HG03457 (cell line): ENCODE results near the gene CHSY1.

Experiments
- ATAC-seq: cut with Tn5 transposase; IDR thresholded peaks from one replicate; pipeline ENCODE4 v1.9.1; 2021; ENCODE audit warnings: moderate number of reproducible peaks; ENCODE audit not compliant: unreplicated experiment

Gene CHSY1

DNA sequence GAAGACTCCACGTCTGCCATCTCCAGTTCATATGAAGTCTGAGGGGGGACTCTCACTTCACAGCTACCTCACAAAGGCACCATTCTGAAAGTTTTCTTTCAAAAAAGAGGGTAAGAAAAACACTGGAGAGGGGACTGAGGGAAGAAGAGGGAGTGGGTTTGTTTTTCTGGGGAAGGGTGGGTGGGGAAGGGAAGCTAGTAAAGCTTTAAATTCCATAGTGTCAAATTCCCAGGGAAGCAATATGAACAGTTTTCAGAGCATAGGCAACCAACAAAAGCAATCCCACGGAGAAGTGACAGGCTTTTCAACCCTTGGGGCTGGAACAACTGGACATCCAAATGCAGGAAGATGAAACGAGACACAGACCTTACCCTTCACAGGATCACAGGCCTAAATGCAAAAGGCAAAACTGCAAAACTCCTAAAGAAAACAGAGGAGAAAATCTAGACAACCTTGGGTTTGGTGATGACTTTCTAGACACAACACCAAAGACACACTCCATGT, 61.7 kb downstream of the CHSY1 start:
- no peak for ATAC-seq

DNA sequence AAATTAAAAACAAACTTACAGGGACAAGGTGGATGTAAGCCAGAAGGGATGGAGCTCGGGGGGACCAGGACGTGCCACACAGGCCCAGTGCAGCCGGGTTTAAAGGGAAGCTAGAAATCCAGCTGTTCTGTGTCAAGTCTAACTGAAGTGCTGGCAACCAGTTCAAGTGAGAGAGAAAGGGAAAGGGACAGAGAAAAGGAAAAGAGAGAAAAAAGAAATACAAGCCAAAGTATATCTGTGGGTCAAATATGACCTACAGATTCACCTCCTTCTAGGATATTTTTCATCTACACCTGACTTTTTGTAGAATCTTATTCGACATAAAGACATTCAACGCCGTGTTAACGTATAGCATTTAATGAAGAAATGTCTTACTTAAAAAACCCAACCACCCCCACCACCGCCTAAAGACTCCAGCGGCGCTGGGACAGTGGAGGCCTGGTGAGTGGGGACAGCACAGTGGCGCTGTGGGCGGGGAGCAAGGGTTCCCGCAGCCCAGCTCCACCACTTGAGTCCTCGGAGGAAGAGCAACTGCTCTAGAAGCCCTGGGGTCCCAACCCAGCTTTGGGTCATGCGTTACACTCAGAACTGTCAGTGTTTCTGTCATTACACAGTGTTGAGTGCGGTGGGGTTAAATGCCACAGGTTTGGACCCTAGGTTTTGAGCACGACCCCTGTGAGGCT, 62.3 kb downstream of the CHSY1 start:
- no peak for ATAC-seq

DNA sequence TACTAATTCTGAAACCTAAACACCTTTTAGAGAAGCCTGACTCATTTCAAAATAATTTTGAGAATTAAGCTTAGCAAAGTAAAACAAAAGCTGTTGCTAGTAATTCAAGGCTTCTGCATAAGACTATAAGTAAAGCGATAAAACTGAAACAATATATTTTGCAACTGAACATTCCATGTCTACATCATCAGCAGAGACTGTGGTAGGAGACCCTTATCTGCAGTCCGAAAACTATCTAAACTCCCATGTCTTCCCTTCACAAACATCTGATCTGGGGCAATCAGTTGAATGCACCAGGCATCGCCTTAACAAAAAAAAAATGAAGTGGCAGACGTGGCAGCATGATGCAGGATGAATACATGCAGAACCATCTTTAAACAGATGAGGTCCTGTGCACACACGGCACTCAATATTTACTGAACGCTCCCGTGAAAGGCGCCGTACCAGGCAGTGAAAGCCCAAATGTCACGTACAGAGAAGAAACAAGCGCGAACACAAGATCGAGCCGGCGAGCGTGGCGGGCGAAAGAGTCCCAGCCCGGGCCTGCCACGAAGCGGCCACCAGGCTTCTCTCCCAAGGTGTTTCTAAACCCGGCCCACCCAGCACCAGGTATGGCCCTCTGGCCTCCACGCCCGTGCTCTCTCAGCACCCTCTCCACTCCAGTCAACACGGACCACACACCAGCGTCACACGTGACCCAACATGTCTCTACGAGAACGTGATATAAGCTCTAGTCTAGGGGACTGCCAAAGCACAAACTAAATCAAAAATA, 63.0 kb downstream of the CHSY1 start:
- ATAC-seq: no peak

DNA sequence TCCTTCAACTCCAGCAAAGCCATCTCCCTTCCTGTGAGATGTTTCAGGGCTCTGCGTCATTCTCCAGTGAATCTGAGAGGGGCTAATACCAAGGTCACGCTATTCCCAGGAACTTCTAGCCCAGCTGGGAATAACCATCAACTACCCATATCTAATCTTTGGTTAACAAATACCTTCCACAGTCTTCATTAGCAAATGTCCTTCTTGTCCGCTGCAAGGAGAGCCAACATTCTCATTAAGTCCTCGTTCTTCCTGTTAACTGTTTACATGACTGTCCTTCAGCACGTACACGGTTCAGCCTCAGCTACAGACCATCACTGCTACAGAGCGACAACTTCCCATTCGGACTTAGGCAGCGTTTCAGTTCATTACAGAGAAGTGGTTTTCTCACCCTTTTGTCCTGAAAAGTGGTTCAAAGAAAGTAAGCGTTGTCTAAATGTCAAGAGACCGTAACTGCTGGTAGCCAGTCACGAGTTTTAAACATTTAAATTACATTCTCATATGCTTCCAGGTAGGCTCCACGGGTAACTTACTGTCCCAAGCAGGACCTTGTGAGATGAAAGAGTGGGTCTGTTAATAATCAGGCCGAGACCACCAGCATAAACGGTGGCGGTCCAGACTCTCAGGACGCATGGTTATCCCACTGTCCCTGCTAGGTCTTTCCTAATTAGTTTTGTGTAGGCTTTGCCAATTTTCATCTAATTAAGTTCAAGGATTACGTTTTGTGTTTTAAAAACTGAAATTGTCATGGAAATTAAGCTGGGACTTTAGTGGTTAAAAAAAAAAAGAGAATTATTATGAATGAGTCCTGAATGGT, 63.8 kb downstream of the CHSY1 start:
- ATAC-seq: no peak

DNA sequence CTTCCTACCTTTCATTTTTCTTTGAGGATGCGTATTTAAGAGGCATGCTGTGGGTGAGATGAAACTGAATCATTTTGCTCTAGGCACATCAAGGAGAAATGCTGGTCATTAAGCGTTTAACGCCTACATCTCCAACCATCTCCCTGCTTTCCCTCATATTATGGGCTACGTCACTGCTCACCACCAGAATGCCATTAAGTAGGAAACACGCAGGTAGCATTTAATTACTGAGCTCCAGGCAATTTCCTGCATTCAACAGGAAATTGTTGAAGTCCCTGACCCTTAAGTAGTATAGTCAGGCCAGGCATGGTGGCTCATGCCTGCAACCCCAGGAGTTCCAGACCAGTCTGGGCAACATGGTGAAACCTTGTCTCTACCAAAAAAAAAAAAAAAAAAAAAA, 66.1 kb downstream of the CHSY1 start:
- ATAC-seq: no peak

DNA sequence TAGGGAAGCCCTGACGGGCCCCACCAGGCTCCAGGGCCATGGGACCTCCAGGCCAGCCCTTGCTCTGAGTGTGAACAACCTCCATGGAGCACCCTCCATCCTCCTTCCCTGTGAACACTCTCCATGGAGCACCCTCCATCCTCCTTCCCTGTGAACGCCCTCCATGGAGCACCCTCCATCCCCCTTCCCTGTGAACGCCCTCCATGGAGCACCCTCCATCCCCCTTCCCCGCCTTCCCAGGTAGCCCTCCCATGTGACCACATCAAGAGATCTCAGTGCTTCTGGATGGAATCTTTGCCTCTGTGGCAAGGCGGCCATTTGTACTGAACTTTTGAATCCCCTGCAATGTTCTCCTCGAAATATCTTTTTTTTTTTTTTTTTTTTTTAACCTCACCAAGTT, 66.5 kb downstream of the CHSY1 start:
- ATAC-seq: no peak

DNA sequence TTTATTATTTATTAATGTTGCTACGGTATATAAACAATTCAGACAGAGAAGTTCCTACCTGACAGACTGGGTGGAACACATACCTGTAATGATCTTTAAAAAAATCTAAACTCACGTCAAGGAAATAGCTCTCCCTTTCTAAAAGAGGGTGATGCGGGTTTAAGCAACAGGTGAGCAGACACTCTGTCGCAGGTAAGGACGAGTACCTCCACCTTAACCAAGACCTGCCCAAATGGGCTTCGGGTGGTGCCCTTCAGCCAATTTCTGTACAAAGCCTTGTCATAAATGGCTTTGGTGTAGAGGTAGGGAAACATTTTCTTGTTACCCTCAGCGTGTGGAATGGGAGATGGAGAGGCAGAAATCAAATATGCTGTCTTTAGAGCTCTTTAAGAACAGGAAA, 67.0 kb downstream of the CHSY1 start:
- no peak for ATAC-seq

DNA sequence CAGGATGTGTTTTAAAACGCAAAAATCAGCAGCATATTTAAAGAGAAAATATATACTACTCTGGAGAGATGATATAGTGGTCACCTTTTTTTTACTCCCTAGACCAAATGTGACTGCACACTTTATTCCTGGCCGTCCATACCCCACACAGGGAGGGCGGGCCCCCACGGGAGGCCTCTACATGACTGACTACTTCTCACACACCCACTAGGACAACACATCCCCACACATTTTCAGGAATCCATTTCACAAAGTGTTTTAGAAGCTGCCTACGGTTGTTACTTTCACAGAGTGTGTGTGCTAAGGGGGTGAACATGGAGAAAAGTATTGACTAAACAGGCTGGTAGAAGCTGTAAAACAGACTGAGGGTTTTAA, 67.9 kb downstream of the CHSY1 start:
- no peak for ATAC-seq

DNA sequence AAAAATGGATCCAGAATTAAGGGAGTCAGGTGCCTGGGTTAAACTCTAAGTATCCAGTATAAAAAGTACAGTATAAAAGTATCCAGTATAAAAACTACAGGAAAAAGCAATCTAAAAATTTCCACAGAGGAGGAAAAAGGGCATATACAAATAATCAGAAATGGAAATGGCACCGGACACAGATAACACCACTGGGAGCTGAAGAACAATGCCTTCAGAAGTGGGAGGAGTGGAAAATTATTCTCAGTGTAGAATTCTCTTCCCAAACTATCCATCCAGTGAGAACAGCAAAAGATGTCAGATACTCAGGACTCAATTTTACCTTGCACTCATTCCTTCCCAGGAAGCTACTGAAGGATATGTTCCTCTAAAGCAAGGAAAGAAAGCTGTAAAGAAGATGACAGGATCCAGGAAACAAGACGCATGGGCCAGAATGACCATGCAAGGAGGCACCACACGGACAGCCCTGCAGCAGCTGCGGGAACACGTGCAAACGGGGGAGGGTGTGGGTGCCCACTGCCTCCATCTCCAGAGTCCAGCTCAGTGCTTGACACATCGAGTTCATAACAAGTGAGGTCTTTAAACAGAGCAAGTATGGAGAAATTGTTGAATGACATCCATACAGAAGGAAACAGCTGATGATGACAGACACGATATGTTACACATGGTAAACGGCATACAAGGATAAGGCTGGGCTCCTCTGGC, 68.5 kb downstream of the CHSY1 start:
- no peak for ATAC-seq

DNA sequence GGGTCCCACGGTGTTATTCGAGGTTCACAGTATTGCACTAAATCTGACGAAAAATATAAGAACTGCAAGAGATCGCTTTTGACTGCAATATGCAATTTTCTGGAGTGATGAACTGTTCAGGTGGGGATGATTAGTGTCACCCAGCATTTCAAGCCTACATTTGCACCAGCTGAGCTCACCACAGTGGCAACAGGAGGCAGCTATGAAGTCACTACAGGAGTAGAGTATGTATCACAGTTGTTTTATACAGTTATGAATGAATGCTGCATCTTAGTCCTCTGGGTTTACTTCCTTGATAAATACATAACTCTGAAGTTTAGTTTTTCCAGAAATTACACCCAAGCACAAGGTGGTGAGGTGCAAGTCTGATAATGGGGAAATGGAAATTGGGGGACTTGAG, 69.6 kb downstream of the CHSY1 start:
- ATAC-seq: no peak

DNA sequence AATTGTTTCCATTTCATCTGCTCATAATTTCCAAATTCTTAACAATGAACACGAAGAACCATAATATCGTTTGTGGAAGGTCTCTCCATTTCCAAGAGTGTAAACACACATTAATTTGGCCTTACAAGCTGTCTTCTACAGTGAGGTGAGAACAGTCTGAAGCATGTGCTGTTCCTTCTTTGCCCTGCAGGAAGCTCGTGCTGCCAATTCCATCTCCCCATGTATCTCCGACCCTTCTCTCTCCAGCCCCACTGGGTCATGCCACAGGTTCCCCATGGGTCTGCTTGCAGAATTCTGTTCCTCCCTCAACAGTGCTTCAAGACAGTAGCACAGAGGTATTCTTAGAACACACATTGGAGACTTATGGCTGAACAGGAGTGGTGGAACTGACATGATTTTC, 70.5 kb downstream of the CHSY1 start:
- ATAC-seq: no peak

DNA sequence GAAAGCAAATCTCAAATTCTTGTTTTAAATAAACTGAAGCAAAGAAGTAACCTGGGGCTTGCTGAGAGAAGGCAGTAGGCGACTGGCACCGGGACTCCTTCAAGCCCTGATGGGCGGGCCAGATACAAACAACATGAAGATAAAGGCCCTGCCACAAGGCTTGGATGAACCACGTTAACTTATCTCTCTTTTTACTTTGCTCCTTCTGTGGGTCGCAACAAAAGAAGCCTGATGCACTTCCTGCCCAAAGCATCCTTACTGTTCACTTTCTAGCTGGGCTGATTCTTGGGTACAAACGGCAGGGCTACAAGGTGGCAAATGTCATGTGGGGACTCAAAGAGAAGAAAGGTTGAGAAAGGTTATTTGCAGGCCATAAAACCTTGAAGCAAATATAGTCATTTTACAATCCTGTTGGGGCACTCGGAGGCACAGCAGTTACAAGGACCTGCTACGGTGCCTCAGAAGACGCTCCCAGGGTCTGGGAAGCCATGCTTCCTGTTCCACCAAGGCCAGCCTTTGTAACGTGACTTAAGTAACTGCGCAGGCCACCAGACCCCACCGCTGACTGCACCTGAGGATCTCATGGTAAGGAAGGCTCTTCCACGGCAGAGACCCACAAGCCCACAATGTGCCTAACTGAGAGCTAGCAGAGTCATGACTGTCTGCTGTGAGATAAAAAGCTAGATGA, 71.1 kb downstream of the CHSY1 start:
- ATAC-seq: no peak

DNA sequence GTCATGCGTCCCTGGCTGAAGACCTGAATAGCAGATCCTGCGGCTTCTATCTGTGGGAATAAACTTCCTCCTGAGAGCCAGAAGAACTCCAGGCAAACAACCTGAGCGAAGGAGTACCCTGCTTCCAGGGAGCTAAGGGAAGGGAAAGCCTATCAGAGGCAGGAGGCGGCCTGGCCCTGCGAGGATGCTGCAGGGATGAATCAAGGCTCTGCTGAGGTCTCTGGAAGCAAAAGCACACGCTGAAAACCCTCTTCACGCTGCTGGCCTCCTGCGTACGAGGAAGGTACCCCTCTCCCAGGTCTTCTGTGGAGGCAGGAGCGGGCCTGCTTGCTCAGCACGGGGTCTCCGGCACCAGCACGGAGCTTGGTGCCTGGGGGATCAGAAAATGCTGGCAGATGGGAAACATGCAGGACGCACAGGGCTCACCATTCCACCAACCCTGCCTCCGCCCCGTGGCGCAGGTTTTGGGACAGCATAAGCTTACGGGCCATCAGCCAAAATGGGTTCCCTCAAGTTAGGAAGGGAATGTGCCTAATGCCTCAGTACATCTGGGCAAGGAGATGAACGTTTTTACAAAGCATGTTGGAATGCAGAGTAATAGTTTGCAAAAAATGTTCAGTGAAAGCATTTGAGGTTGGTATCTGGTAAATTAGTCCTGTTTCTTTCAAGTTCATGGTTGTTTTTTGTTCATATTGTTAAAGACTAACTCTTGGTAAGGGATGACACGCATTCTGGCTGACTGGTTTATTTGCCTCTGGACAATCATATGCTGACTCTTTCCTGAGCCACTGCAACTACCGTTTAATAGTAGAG, 72.3 kb downstream of the CHSY1 start:
- ATAC-seq: no peak

DNA sequence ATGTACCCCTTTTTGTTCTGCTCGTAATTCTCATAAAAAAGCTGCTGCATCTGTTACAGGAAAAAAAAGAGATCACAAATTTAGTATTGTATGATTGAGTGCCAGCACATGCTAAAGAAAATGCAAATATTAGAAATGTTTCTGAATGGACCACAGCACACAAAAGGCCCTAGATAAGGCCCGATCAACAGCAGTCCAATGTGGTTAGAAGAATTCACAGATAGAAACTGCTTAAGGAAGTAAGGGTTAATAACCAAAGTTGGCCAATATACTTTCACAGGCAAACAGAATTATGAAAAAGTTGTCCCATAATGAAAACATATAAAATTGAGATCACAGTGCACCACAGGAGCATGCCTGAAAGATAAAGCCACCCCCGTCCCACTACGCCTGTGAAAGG, 72.9 kb downstream of the CHSY1 start:
- ATAC-seq: no peak

DNA sequence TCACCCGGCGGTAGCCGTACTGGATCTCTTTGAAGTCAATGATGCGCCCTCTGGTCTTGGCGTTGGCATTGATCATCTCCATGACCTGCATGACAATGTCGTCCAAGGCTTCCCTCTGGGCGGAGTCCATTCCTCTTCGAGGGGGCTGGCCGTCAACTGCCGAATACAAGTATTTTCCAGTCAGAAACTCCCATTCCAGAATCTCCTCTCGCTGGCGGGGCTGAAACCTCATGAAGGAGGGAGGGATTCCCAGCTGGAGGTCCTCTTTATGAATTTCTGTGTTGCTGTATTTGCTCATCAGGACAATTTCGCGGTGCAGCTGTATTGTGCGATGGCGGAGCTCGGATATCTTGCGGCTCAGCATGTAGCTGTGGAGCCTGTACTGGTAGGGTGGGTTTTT, 73.4 kb downstream of the CHSY1 start:
- ATAC-seq: no peak

DNA sequence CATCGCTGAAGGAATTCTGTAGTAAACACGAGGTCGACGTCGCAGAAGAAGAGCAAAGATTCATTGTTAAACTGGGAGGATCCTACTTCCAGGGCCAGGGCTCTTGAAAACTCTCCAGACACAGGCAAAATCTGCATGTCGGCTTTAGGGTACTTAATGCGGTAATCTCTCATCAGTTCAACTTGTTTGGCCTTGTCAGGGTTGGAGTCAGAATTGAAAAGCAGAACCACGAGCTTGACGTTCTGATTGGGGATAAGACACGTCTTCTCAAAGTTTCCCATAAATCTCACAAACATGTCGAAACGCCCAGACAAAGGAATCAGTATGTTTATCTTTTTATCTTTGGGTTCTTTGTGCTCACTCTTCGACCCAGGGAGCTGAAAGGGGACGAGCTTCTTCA, 74.0 kb downstream of the CHSY1 start:
- ATAC-seq: no peak

DNA sequence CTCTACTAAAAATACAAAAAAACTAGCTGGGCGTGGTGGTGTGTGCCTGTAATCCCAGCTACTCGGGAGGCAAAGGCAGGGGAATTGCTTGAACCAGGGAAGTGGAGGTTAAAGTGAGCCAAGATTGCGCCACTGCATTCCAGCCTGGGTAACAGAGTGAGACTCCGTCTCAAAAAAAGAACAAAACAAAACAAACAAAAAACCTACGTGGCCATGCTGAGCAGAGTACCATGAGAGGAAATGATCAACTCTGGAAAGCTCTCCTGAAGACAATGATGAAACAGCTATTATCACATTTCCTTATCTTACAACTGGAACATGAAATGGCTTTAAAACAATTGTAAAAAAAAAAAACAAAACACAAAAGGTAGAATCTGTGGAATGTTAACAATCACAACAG, 75.2 kb downstream of the CHSY1 start:
- ATAC-seq: no peak

DNA sequence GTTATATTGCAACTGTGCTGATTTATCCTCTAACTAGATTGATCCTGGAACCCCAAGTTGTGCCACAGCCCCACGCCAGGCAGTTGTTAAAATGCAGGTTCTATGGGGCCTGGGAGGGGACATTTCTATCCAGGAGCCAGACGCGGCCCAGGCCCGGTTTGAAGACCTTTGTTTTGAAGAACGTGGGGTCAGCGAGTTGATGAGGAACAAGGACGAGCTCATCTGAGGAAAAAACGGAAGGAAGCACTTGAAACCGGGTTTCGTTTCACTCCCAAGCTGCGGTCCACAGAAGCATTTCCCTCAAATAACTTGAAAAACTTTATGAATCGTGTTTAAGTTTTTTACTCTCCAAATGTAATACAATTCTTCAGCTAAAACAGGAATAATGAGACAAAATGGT, 76.4 kb downstream of the CHSY1 start:
- no peak for ATAC-seq

DNA sequence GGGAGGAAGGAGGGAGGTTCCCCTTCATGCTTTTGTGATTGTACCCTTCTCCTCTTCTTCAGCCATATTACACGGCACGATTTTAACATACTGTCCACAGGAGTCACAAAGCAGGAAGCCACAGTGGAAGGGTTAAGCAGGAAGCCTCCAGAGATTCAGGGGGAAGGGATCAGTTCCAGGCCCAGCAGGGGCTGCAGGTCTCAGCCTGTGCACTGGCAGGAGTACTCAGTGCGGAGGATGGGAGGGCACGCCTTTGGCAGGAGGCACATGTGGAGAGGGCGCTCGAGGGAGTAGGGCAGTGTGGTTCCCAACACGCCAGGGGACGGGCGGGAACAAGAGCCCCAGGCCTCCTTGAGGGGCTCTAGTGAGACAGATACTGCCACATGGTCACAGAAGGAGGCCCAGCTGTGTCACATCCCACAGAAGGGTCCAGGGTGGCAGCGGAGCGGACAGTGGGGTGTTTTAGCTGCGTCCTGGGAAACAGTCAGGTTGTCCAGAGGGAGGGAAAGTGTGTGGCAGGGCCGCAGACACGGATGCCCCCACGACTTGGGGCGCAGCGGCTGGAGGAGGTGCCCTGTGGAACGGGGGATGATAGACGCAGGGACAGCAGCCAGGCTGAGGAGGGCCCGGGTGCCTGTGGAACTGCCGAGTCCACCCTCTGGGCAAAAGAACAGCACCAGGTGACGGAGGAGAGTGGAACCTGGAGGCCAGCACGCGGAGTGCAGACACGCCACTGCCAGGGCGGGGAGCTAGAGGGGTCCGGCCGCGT, 77.5 kb downstream of the CHSY1 start:
- ATAC-seq: no peak
